HepG2 (cell line): ENCODE measurements around the gene RASSF10. TPM values are rescaled to one million over a fixed set of nuclear protein-coding genes. Genes with fewer than 3 reads are reported as not detected.

Experiments
- ATAC-seq: fragments of 200-7000 bp; cut with Tn5 transposase; 3 replicates; pipeline ENCODE4 v1.9.1; 2020; ENCODE audit warnings: mild to moderate bottlenecking, moderate library complexity
- BruUV-seq: library from RNA; stranded (reverse); fragments of 400-500 nt; replicated peaks from 2 replicates; lab custom pipeline; 2021; lab: Mats Ljungman, UMichigan
- CTCF ChIA-PET: fragments of 300-600 bp; formaldehyde crosslinking; extraction: SDS; loops from one replicate; lab custom pipeline; 2021; ENCODE audit warnings: low total read pairs, inconsistent platforms, low intra/inter-chr PET ratio; lab: Yijun Ruan, JAX
- POLR2A ChIA-PET: fragments of 350-600 bp; sonication (Branson Sonifier 250); formaldehyde crosslinking; loops from one replicate; lab custom pipeline; 2020; ENCODE audit warnings: antibody characterized with exemption, inconsistent platforms; lab: Yijun Ruan, JAX
- DNase-seq: peaks from one replicate; pipeline ENCODE4 v3.0.0-alpha.2; 2015; ENCODE audit warnings: low spot score
- FAIRE-seq: peaks from 3 replicates; lab custom pipeline; 2011; peaks lifted over from hg19 to GRCh38; lab: Jason Lieb, UNC
- H2AFZ ChIP-seq: one replicate; pipeline ENCODE4 v1.6.1; 2011; ENCODE audit warnings: low read length, inconsistent platforms
- H3K27ac ChIP-seq: fragments of 300-600 bp; 3 replicates; pipeline ENCODE4 v1.8.0; 2011; ENCODE audit warnings: mixed run types, mild to moderate bottlenecking, mixed read lengths, low read length, inconsistent platforms; ENCODE audit not compliant: insufficient read depth; ENCODE audit errors: extremely low read length
- H3K27me3 ChIP-seq, 2 experiments: fragments of 200-600 bp in 1 of 2; 2 replicates in 1 of 2; 3 replicates in 1 of 2; pipeline versions ENCODE4 v1.6.0 to v1.8.0; 2011; ENCODE audit warnings: low read length in 2 of 2, mild to moderate bottlenecking in 2 of 2, moderate library complexity in 2 of 2, inconsistent platforms in 1 of 2; ENCODE audit not compliant: insufficient read depth in 2 of 2, control insufficient read depth in 1 of 2
- H3K36me3 ChIP-seq, 2 experiments: fragments of 200-600 bp in 1 of 2; replicated peaks in 1 of 2; 2 replicates in 1 of 2; 3 replicates in 1 of 2; pipeline versions ENCODE4 v1.5.1 to v1.8.0; 2011; ENCODE audit warnings: low read length in 2 of 2, inconsistent platforms in 1 of 2; ENCODE audit not compliant: insufficient read depth in 2 of 2, control insufficient read depth in 1 of 2
- H3K4me1 ChIP-seq: 2 replicates; pipeline ENCODE4 v1.5.1; 2012; ENCODE audit warnings: low read length, inconsistent platforms; ENCODE audit not compliant: insufficient read depth
- H3K4me2 ChIP-seq: 2 replicates; pipeline ENCODE4 v1.6.0; 2011; ENCODE audit warnings: low read depth, low read length, inconsistent platforms
- H3K4me3 ChIP-seq, 3 experiments: fragments of 200-600 bp in 1 of 3; sonication (generic), shearing (Covaris generic) in 1 of 3; replicated peaks in 1 of 3; 2 replicates each; pipeline ENCODE4 v1.5.1; 2011 to 2016; ENCODE audit warnings: low read length in 3 of 3, inconsistent platforms in 2 of 3, low read depth in 2 of 3, mild to moderate bottlenecking in 2 of 3, control low read depth in 1 of 3, mixed read lengths in 1 of 3; ENCODE audit not compliant: insufficient read depth in 1 of 3
- H3K79me2 ChIP-seq: one replicate; pipeline ENCODE4 v1.6.1; 2011; ENCODE audit warnings: low read length, inconsistent platforms; ENCODE audit not compliant: insufficient read depth
- H3K9ac ChIP-seq: 2 replicates; pipeline ENCODE4 v1.6.0; 2011; ENCODE audit warnings: mild to moderate bottlenecking, low read depth, low read length, inconsistent platforms; ENCODE audit not compliant: insufficient read depth
- H3K9me3 ChIP-seq: 2 replicates; pipeline ENCODE4 v1.5.1; 2012; ENCODE audit warnings: mild to moderate bottlenecking, low read length
- H4K20me1 ChIP-seq: 2 replicates; pipeline ENCODE4 v1.6.0; 2011; ENCODE audit warnings: inconsistent platforms, mild to moderate bottlenecking, low read length, moderate library complexity; ENCODE audit not compliant: insufficient read depth
- HHEX ChIP-seq: IDR thresholded peaks from 2 replicates; pipeline ENCODE4 v1.6.1; 2016; ENCODE audit warnings: control low read depth
- HOXA9 ChIP-seq: sonication (generic); formaldehyde crosslinking; IDR thresholded peaks from 2 replicates; pipeline ENCODE4 v1.8.1; 2022; ENCODE audit warnings: missing genetic modification reagents, mild to moderate bottlenecking, moderate library complexity, borderline replicate concordance
- JDP2 ChIP-seq: sonication (generic); formaldehyde crosslinking; IDR thresholded peaks from 2 replicates; pipeline ENCODE4 v1.8.1; 2022; ENCODE audit warnings: missing genetic modification reagents, borderline replicate concordance
- KDM5B ChIP-seq: sonication (generic); formaldehyde crosslinking; IDR thresholded peaks from 2 replicates; pipeline ENCODE4 v1.4.0; 2020; ENCODE audit warnings: missing genetic modification reagents, mild to moderate bottlenecking, borderline replicate concordance
- RORA ChIP-seq: sonication (generic); formaldehyde crosslinking; IDR thresholded peaks from 2 replicates; pipeline ENCODE4 v1.5.0; 2020; ENCODE audit warnings: mild to moderate bottlenecking, missing genetic modification reagents, moderate library complexity
- U2AF2 ChIP-seq: fragments of 200-400 bp; formaldehyde crosslinking; IDR thresholded peaks from 2 replicates; pipeline ENCODE4 v1.6.1; 2017; ENCODE audit warnings: low read depth, mild to moderate bottlenecking, low read length
- ZNF562 ChIP-seq: sonication (generic); formaldehyde crosslinking; IDR thresholded peaks from 2 replicates; pipeline ENCODE4 v1.8.0; 2022; ENCODE audit warnings: missing genetic modification reagents, borderline replicate concordance
- ZNF747 ChIP-seq: sonication (generic); formaldehyde crosslinking; IDR thresholded peaks from 2 replicates; pipeline ENCODE4 v1.8.1; 2023; ENCODE audit warnings: missing genetic modification reagents, mild to moderate bottlenecking, borderline replicate concordance
- ZNF878 ChIP-seq: sonication (generic); formaldehyde crosslinking; IDR thresholded peaks from 2 replicates; pipeline ENCODE4 v1.8.1; 2023; ENCODE audit warnings: mild to moderate bottlenecking, missing genetic modification reagents, moderate library complexity
- WGBS: methylation state at CpG from one replicate; pipeline ENCODE4 v1.1.6; 2017; ENCODE audit warnings: low lambda C conversion rate; 5-methylcytosine and 5-hydroxymethylcytosine counted together
- in situ Hi-C: cut with HindIII; loops from 2 replicates; pipeline ENCODE4 v1.10.0; 2017; ENCODE audit warnings: low pct_unique_long_range_greater_than_20kb; ENCODE audit not compliant: extremely low pct_ligation_motif_present
- intact Hi-C: fragments of 100-400 bp; cut with micrococcal nuclease; formaldehyde crosslinking; loops from one replicate; pipeline ENCODE4 v1.10.0; 2022; ENCODE audit not compliant: unreplicated experiment
- polyA plus RNA-seq, 8 experiments: library from polyadenylated mRNA; depleted of rRNA in 3 of 8; stranded (reverse) in 7 of 8; unstranded in 1 of 8; fragments of >200 nt; fragmentation: Illumina TruSeq in 4 of 8; extraction: Trizol in 4 of 8; gene quantifications; 2 replicates each; pipeline versions ENCODE4 v1.2.1 to v1.2.3, GENCODE V29; 2011 to 2016; ENCODE audit warnings: low read depth in 4 of 8, missing spikeins in 1 of 8, mixed read lengths in 1 of 8; ENCODE audit not compliant: insufficient read depth in 1 of 8
- total RNA-seq, 5 experiments: library from RNA; depleted of rRNA; stranded (reverse); fragments of >200 nt; fragmentation: Illumina TruSeq; extraction: Trizol; gene quantifications; 2 replicates each; pipeline ENCODE4 v1.2.3, GENCODE V29; 2016; ENCODE audit warnings: low read depth in 1 of 5

Gene RASSF10
- total and polyA plus RNA-seq, 2 of the 13 experiments (the other 11 are each of a cell fraction or from before 2014, with no cell fraction given): not detected

- Histone ChIP-seq H2AFZ (no peak overlapping the region), H3K9ac (no peak overlapping the region), H3K4me1 (peaks cover 62% of the 10 kb centered on the region), H3K36me3 (no peaks in the 10 kb centered on the region), H3K27ac (no peak overlapping the region), H3K4me2 (no peak overlapping the region), H3K27me3 (no peaks in the 10 kb centered on the region), H3K4me3 (no peak overlapping the region), H3K9me3 (no peaks in the 10 kb centered on the region), H3K79me2 (no peaks in the 10 kb centered on the region), H4K20me1 (no peaks in the 10 kb centered on the region)
- TF ChIP-seq HHEX (CRISPR knock-in tag) (no peak), ZNF878 (CRISPR knock-in tag) (no peak), RORA (CRISPR knock-in tag) (no peak), JDP2 (CRISPR knock-in tag) (no peak), ZNF747 (no peak), ZNF562 (no peak), U2AF2 (no peak), HOXA9 (CRISPR knock-in tag) (no peak), KDM5B (CRISPR knock-in tag) (no peak)
- ChIA-PET CTCF (no interaction called here), POLR2A (interaction anchor here (1.7 kb wide), 1 partner anchor 131 kb away, joined by 6 read pairs; no protein-coding TSS in a partner anchor)
- no TSS peak for BruUV-seq
- intact Hi-C loops: no loop called here
- in situ Hi-C loops: no loop called here
- no peak for DNase-seq
- no peak for ATAC-seq
- WGBS: 97% methylated on average over 48 of the region's 48 CpGs
- no peak for FAIRE-seq
These were observed 382 bp downstream of the RASSF10 start for GRCh38 chr11:13009476-13009920.
